ENCODE results near the gene APOBEC3B.

DNA sequence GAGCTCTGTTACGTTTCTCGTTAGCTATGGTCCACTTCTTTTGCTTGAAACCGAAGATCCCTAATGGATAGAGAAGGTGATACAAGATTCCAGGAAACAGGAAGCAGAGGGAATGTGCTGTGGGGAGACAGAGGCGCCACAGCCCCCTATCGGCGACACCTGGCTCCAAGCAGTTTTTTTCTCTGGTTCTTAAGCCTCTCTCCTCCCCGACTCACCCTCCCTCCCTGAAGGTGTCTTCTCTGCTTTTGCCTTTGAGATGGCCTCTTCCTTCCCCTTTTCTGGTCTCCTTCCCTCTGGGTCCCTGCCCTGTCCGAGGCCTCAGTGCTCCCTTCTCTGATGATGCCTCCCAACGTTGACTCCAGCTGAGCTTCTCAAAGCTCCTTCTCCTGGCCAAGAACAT, 38.9 kb upstream of the APOBEC3B start:
- TF ChIP-seq, protein P1, sequence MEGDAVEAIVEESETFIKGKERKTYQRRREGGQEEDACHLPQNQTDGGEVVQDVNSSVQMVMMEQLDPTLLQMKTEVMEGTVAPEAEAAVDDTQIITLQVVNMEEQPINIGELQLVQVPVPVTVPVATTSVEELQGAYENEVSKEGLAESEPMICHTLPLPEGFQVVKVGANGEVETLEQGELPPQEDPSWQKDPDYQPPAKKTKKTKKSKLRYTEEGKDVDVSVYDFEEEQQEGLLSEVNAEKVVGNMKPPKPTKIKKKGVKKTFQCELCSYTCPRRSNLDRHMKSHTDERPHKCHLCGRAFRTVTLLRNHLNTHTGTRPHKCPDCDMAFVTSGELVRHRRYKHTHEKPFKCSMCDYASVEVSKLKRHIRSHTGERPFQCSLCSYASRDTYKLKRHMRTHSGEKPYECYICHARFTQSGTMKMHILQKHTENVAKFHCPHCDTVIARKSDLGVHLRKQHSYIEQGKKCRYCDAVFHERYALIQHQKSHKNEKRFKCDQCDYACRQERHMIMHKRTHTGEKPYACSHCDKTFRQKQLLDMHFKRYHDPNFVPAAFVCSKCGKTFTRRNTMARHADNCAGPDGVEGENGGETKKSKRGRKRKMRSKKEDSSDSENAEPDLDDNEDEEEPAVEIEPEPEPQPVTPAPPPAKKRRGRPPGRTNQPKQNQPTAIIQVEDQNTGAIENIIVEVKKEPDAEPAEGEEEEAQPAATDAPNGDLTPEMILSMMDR (IDR thresholded peaks at IDR 0.05), result no peak
- TF ChIP-seq POLR2A (IDR thresholded peaks at IDR 0.05), result no peak

All from uterus (tissue), 2 donors.